Nephron progenitor cell (in vitro differentiated cells): Measurements from ENCODE around the gene DCST1.

Experiments
- DNase-seq: peaks from one replicate; pipeline ENCODE4 v3.0.0; 2021
- H3K27ac Mint-ChIP-seq: 2 replicates; pipeline ENCODE4 v1.8.0; 2021; ENCODE audit warnings: mild to moderate bottlenecking, moderate library complexity, mixed read lengths
- H3K27me3 Mint-ChIP-seq: 2 replicates; pipeline ENCODE4 v1.8.0; 2021; ENCODE audit warnings: mild to moderate bottlenecking, low read depth, mixed read lengths; ENCODE audit not compliant: poor library complexity
- H3K36me3 Mint-ChIP-seq: 2 replicates; pipeline ENCODE4 v1.8.0; 2021; ENCODE audit warnings: low read depth, mixed read lengths
- H3K4me1 Mint-ChIP-seq: 2 replicates; pipeline ENCODE4 v1.8.0; 2021; ENCODE audit warnings: mixed read lengths
- H3K4me3 Mint-ChIP-seq: 2 replicates; pipeline ENCODE4 v1.8.0; 2021; ENCODE audit warnings: mild to moderate bottlenecking, moderate library complexity, mixed read lengths
- H3K9me3 Mint-ChIP-seq: 2 replicates; pipeline ENCODE4 v1.8.0; 2021; ENCODE audit warnings: mild to moderate bottlenecking, moderate library complexity, mixed read lengths
- CTCF ChIP-seq: fragments of 200-600 bp; sonication (generic); IDR thresholded peaks from 2 replicates; pipeline ENCODE4 v1.5.0; 2021; ENCODE audit warnings: antibody characterized with exemption

Gene DCST1

GRCh38 chr1:155057788-155058211 is 24.2 kb downstream of the DCST1 start:
- DNase-seq, result no peak
- Mint-ChIP-seq H3K36me3 (no peaks in the 10 kb centered on the region), H3K27me3 (peaks cover 10% of the 10 kb centered on the region), H3K4me1 (peaks cover 22% of the 10 kb centered on the region), H3K9me3 (no peaks in the 10 kb centered on the region), H3K27ac (no peak overlapping the region), H3K4me3 (no peak overlapping the region)
- no peak for TF ChIP-seq CTCF

DNA sequence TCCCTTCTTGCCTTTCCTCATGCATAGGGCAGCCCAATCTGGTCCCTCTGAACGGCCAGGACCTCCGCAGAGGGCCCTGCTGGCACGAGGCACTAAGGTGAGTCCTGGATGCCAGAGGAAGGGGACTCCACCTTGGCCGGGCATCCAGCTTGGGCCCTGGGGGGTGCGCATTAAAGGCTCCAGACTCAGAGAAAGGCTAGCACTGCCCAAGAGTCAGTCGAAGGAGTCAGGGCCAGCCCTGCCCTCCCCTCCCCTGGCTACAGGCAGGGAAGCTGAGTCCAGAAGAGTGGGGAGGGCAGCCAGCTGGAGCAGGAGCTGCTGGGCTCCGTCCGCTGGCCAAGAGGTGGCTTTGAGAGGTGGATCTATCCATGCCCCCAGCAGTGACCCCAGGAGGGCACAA is 27.1 kb downstream of the DCST1 start:
- peaks cover 11% of the 10 kb centered on the region for H3K27me3 Mint-ChIP-seq
- no peak for DNase-seq
- no peak for TF ChIP-seq CTCF
- H3K4me1 Mint-ChIP-seq, result peaks cover 36% of the 10 kb centered on the region
- H3K9me3 Mint-ChIP-seq, result no peaks in the 10 kb centered on the region
- H3K27ac Mint-ChIP-seq, result no peak overlapping the region
- H3K4me3 Mint-ChIP-seq, result no peak overlapping the region
- no peaks in the 10 kb centered on the region for H3K36me3 Mint-ChIP-seq

- Mint-ChIP-seq H3K4me3 (peak overlapping the region; percentile 38), H3K27ac (no peak overlapping the region), H3K9me3 (no peaks in the 10 kb centered on the region), H3K27me3 (peaks cover 16% of the 10 kb centered on the region), H3K4me1 (peaks cover 43% of the 10 kb centered on the region), H3K36me3 (peaks cover 7% of the 10 kb centered on the region)
- peak; percentile 98 for TF ChIP-seq CTCF
- peak; percentile 98 for DNase-seq
Observed at GRCh38 chr1:155061381-155062150, 27.9 kb downstream of the DCST1 start.

GRCh38 chr1:155062151-155062686 is 28.6 kb downstream of the DCST1 start:
- no peak overlapping the region for H3K27ac Mint-ChIP-seq
- peaks cover 50% of the 10 kb centered on the region for H3K4me1 Mint-ChIP-seq
- peak; percentile 73 for DNase-seq

GRCh38 chr1:155062702-155063411 is 29.2 kb downstream of the DCST1 start:
- H3K27me3 Mint-ChIP-seq, result peaks cover 16% of the 10 kb centered on the region
- DNase-seq, result peak; percentile 92
- H3K9me3 Mint-ChIP-seq, result no peaks in the 10 kb centered on the region
- peak; percentile 82 for TF ChIP-seq CTCF
- peaks cover 20% of the 10 kb centered on the region for H3K36me3 Mint-ChIP-seq
- H3K27ac Mint-ChIP-seq, result no peak overlapping the region
- peak overlapping the region; percentile 89 for H3K4me3 Mint-ChIP-seq
- peaks cover 52% of the 10 kb centered on the region for H3K4me1 Mint-ChIP-seq

More at GRCh38 chr1:155062151-155062686, 28.6 kb downstream of the DCST1 start:
- no peaks in the 10 kb centered on the region for H3K9me3 Mint-ChIP-seq
- H3K36me3 Mint-ChIP-seq, result peaks cover 14% of the 10 kb centered on the region
- no peak for TF ChIP-seq CTCF
- peak overlapping the region; percentile 89 for H3K4me3 Mint-ChIP-seq
- peaks cover 16% of the 10 kb centered on the region for H3K27me3 Mint-ChIP-seq
